GM23338 (cell line): ENCODE results near the gene PCGF3. TPM values are rescaled to one million over a fixed set of nuclear protein-coding genes. Genes with fewer than 3 reads are reported as not detected.

ENCODE experiments used
- ATAC-seq: fragments of 200-7000 bp; cut with Tn5 transposase; 3 replicates; pipeline ENCODE4 v1.9.1; 2020
- DNase-seq: peaks from one replicate; pipeline ENCODE4 v3.0.0-alpha.2; 2015; ENCODE audit warnings: low spot score
- H2AFZ ChIP-seq: fragments of 200-600 bp; sonication (generic); 2 replicates; pipeline ENCODE4 v1.8.0; 2016; ENCODE audit warnings: antibody characterized with exemption, mild to moderate bottlenecking, moderate library complexity
- H3F3A ChIP-seq: fragments of 200-600 bp; sonication (generic); replicated peaks from 2 replicates; pipeline ENCODE4 v1.8.0; 2017; ENCODE audit warnings: antibody characterized with exemption, mixed run types, low read depth
- H3K27ac ChIP-seq: fragments of 200-600 bp; sonication (generic); 2 replicates; pipeline ENCODE4 v1.6.1; 2016; ENCODE audit warnings: low read depth
- H3K27me3 ChIP-seq: fragments of 200-600 bp; sonication (generic); 2 replicates; pipeline ENCODE4 v1.8.0; 2016; ENCODE audit warnings: mild to moderate bottlenecking, mixed run types, moderate library complexity; ENCODE audit not compliant: insufficient read depth
- H3K36me3 ChIP-seq: fragments of 200-600 bp; sonication (generic); 2 replicates; pipeline ENCODE4 v1.8.0; 2016; ENCODE audit warnings: mild to moderate bottlenecking; ENCODE audit not compliant: insufficient read depth
- H3K4me1 ChIP-seq: fragments of 200-600 bp; sonication (generic); 2 replicates; pipeline ENCODE4 v1.8.0; 2016; ENCODE audit warnings: mild to moderate bottlenecking, moderate library complexity; ENCODE audit not compliant: insufficient read depth
- H3K4me2 ChIP-seq: fragments of 200-600 bp; sonication (generic); 2 replicates; pipeline ENCODE4 v1.7.1; 2017; ENCODE audit warnings: mixed run types
- H3K4me3 ChIP-seq: fragments of 200-600 bp; sonication (generic); 2 replicates; pipeline ENCODE4 v1.6.1; 2016; ENCODE audit warnings: mixed run types
- H3K79me2 ChIP-seq: fragments of 200-600 bp; sonication (generic); replicated peaks from 2 replicates; pipeline ENCODE4 v1.8.0; 2017; ENCODE audit warnings: mild to moderate bottlenecking; ENCODE audit not compliant: insufficient read depth
- H3K9me2 ChIP-seq: fragments of 200-600 bp; sonication (generic); 2 replicates; pipeline ENCODE4 v1.8.0; 2017; ENCODE audit not compliant: insufficient read depth
- H4K20me1 ChIP-seq: fragments of 200-600 bp; sonication (generic); replicated peaks from 2 replicates; pipeline ENCODE4 v1.8.0; 2017; ENCODE audit warnings: mild to moderate bottlenecking; ENCODE audit not compliant: insufficient read depth
- H3K27ac Mint-ChIP-seq: 2 replicates; pipeline ENCODE4 v1.8.0; 2020; ENCODE audit warnings: inconsistent platforms, mild to moderate bottlenecking, moderate library complexity, mixed read lengths
- H3K27me3 Mint-ChIP-seq: 3 replicates; pipeline ENCODE4 v1.8.0; 2022; ENCODE audit warnings: low read depth, mild to moderate bottlenecking, moderate library complexity, mixed read lengths, inconsistent platforms; ENCODE audit not compliant: insufficient read depth, poor library complexity
- H3K36me3 Mint-ChIP-seq: 3 replicates; pipeline ENCODE4 v1.8.0; 2021; ENCODE audit warnings: low read depth, mild to moderate bottlenecking, inconsistent platforms, moderate library complexity, mixed read lengths
- H3K4me1 Mint-ChIP-seq: 3 replicates; pipeline ENCODE4 v1.8.0; 2020; ENCODE audit warnings: mild to moderate bottlenecking, inconsistent platforms, mixed read lengths
- H3K4me3 Mint-ChIP-seq: 3 replicates; pipeline ENCODE4 v1.8.0; 2021; ENCODE audit warnings: moderate library complexity, mild to moderate bottlenecking, inconsistent platforms, mixed read lengths
- H3K9me3 Mint-ChIP-seq: 3 replicates; pipeline ENCODE4 v1.8.0; 2020; ENCODE audit warnings: moderate library complexity, mild to moderate bottlenecking, inconsistent platforms, mixed read lengths
- CREB1 ChIP-seq: fragments of 250-450 bp; sonication (Bioruptor Pico); IDR thresholded peaks from 2 replicates; pipeline ENCODE4 v1.5.0; 2020; ENCODE audit warnings: low read depth, mild to moderate bottlenecking, moderate library complexity
- CTCF ChIP-seq, 2 experiments: fragments of 200-600 bp in 1 of 2; sonication (generic) in 1 of 2; conservative IDR thresholded peaks; 2 replicates each; pipeline versions ENCODE4 v1.5.1 to v1.6.1; 2016 to 2017; ENCODE audit warnings: antibody characterized with exemption in 2 of 2, low read depth in 2 of 2, mild to moderate bottlenecking in 2 of 2, moderate library complexity in 1 of 2
- EZH2 ChIP-seq: fragments of 200-600 bp; sonication (generic); IDR thresholded peaks from one replicate; pipeline ENCODE4 v1.8.0; 2017; ENCODE audit warnings: antibody characterized with exemption, mild to moderate bottlenecking, low read depth; ENCODE audit not compliant: unreplicated experiment
- NANOG ChIP-seq: IDR thresholded peaks from 2 replicates; pipeline ENCODE4 v1.6.1; 2016; ENCODE audit warnings: antibody characterized with exemption, borderline replicate concordance
- POLR2AphosphoS5 ChIP-seq: IDR thresholded peaks from 2 replicates; pipeline ENCODE4 v1.6.1; 2016; ENCODE audit warnings: antibody characterized with exemption, low read depth
- STAT1 ChIP-seq: IDR thresholded peaks from one replicate; pipeline ENCODE4 v1.6.1; 2016; ENCODE audit warnings: antibody characterized with exemption; ENCODE audit not compliant: unreplicated experiment
- ZNF114 ChIP-seq: fragments of 250-450 bp; sonication (Bioruptor Pico); IDR thresholded peaks from 2 replicates; pipeline ENCODE4 v1.5.0; 2020; ENCODE audit warnings: mild to moderate bottlenecking, moderate library complexity
- ZNF331 ChIP-seq: fragments of 250-450 bp; sonication (Bioruptor Pico); IDR thresholded peaks from 2 replicates; pipeline ENCODE4 v1.5.0; 2020; ENCODE audit warnings: low read depth, mild to moderate bottlenecking, moderate library complexity
- ZNF462 ChIP-seq: fragments of 250-450 bp; sonication (Bioruptor Pico); IDR thresholded peaks from 2 replicates; pipeline ENCODE4 v1.5.0; 2020; ENCODE audit warnings: mild to moderate bottlenecking, moderate library complexity
- polyA plus RNA-seq: library from polyadenylated mRNA; unstranded; fragments of >200 nt; fragmentation: Nextera tagmentation; extraction: Ambion mirVana; gene quantifications from 2 replicates; pipeline ENCODE4 v1.2.1, GENCODE V29; 2016
- total RNA-seq: library from RNA; depleted of rRNA; stranded (reverse); fragments of >200 nt; shearing (Covaris generic); gene quantifications from 2 replicates; pipeline ENCODE4 v1.2.3, GENCODE V29; 2014

The PCGF3 gene
- total and polyA plus RNA-seq, 2 experiments from 2014 or later, result 33.1 to 49.0 TPM

DNA sequence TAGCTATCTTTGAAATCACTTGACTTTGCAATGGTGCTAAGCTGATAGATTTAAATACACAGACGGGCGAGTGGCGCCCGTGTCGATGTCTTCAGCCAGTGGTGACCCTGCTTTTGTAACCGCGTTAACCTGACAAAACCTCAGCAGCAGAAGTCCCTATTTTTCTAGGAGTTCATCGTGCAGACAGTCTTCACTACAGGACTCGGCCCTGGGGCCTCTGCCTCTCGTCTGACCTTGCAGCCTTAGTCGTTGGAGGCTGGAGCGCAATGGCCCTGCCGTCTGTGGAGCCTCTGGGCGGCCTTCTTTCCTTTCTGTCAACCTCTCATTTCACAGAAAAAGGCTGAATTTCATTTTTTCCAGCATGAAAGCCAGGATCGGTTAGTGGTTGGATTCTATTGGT, 62.4 kb downstream of the PCGF3 start (continued):
- TF ChIP-seq ZNF462 (CRISPR knock-in tag) (no peak), STAT1 (no peak)

DNA sequence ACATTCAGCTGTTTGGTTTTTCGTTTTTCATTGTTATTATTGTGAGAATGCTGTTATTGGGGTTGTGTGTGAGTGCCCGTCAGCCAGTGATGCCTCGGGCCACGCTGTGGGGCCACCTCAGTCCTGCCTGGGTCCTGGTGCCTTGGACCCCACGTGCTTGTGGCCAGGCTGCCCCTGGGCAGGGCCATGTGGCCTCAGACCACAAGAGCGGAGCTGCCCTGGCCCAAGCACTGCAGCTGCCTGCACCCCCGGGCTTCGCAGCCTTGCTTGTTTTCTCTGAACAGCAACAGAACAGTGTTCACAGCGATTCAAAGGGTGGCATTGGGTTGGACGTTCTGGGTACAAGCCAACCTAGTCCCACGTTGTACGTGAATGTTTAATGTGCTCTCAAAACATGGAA, 63.4 kb downstream of the PCGF3 start:
- Histone ChIP-seq H2AFZ (no peak overlapping the region), H3K27me3 (no peaks in the 10 kb centered on the region), H3K79me2 (peaks cover 28% of the 10 kb centered on the region), H3K27ac (no peak overlapping the region), H3K4me3 (no peak overlapping the region), H4K20me1 (peaks cover 59% of the 10 kb centered on the region), H3K4me2 (no peak overlapping the region), H3K4me1 (peaks cover 13% of the 10 kb centered on the region), H3F3A (peaks cover 40% of the 10 kb centered on the region), H3K36me3 (0 out of 2 replicates have a peak, but pooled peaks cover 3% of the 10 kb centered on the region), H3K9me2 (no peaks in the 10 kb centered on the region)
- DNase-seq (no peak), ATAC-seq (no peak)
- Mint-ChIP-seq H3K9me3 (peaks cover 4% of the 10 kb centered on the region), H3K27me3 (peaks cover 20% of the 10 kb centered on the region), H3K4me1 (peaks cover 28% of the 10 kb centered on the region), H3K27ac (no peak overlapping the region), H3K4me3 (no peak overlapping the region), H3K36me3 (peaks cover 67% of the 10 kb centered on the region)
- TF ChIP-seq EZH2 (no peak), CTCF (conservative IDR thresholded peaks at IDR 0.05; ENCODE audit: low read depth in 2 of 2) (no peak), NANOG (no peak), ZNF114 (CRISPR knock-in tag) (no peak), POLR2AphosphoS5 (no peak; the same call in 1 of the 2 replicates), ZNF462 (CRISPR knock-in tag) (no peak), CREB1 (no peak), ZNF331 (CRISPR knock-in tag) (no peak)
